GM18909 (cell line): ENCODE data around the gene RPS6KL1.

ENCODE experiments used
- ATAC-seq: cut with Tn5 transposase; IDR thresholded peaks from one replicate; pipeline ENCODE4 v1.9.1; 2021; ENCODE audit warnings: mild to moderate bottlenecking; ENCODE audit not compliant: unreplicated experiment, poor library complexity

Gene RPS6KL1

DNA sequence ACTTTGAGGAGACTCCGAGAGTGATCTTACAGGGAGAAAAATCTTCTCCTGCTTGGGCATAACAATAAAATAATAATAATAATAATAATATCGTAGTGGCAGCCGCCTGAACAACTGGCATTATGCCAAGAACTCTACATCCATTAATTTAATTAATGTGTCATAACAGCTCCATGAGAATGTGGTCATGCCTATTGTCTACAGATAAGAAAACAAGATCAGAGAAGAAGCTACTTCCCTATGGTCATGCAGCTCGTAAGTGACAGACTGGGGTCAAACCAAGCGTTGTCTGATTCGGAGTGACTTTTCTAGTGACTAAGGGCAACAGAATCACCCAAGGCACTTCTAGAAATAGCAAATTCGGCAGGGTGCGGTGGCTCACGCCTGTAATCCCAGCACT lies 58.9 kb downstream of the RPS6KL1 start:
- no peak for ATAC-seq

DNA sequence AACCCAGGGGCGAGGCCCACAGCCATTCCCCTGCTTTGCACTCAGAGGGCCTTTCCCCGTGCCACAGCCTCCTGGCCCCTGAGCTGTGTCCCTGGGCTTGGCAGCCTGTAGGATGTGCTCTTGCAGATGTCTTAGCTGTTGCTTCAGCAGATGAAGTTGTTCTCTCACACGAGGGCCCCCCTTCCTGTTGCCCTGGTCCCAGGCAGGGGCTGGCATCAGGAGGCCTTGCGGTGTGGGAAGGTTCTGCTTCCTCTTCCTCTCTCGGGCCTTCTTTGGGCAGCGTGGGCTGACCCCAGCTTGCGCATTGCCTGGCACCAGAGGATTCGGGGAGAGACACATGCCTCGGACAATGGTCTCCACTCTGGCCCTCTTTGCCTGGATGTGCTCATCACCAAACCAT lies 59.8 kb downstream of the RPS6KL1 start:
- no peak for ATAC-seq

GRCh38 chr14:74861734-74862090 lies 61.3 kb downstream of the RPS6KL1 start:
- ATAC-seq: no peak

- no peak for ATAC-seq
Observed at GRCh38 chr14:74860899-74861733, 61.9 kb downstream of the RPS6KL1 start.

- ATAC-seq: no peak
Observed at GRCh38 chr14:74859757-74860552, 63.1 kb downstream of the RPS6KL1 start.

DNA sequence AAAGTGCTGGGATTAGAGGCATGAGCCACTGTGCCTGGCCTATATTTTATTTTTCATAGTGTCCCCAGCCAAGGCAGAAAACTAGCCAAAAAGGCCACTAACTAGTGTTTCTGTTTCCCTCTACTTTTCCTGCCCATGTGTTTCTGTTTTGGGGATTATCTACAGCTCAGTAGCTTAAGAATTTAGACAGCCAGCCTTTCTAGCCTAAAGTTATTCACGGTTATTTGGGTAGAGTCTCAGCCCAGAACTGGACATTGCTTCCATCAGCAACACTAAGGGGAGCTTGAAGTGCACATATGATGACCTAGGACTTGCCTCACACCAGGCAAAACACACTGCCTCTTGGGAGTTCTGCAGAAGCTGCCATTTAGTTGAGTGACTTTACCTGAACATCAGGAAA lies 65.0 kb downstream of the RPS6KL1 start:
- no peak for ATAC-seq

GRCh38 chr14:74856366-74856765 lies 66.7 kb downstream of the RPS6KL1 start:
- no peak for ATAC-seq

- no peak for ATAC-seq
Observed at GRCh38 chr14:74855945-74856344, 67.1 kb downstream of the RPS6KL1 start.

DNA sequence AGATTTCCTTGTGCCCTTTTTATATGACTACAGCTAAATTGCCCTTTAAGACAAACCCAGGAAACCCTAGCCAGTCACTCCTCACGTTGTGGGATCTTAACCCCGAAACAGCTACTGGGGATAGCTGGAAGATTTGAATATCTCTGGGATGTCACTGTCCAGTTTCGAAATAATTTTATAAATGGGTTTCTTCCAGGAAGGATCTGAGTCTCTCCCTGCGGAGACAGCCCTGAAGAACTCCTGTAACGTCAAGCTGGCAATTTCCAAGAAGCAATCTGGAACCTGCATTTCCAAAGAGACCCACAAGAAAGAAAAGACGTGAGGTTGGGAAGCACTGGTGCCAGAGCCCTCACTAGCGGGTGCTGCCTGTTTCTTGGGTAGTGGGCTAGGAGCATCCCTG lies 68.0 kb downstream of the RPS6KL1 start:
- ATAC-seq: no peak
